Thyroid gland (tissue), 4 donors: ENCODE results near the gene PTGFRN. TPM values are rescaled to one million over a fixed set of nuclear protein-coding genes. Genes with fewer than 3 reads are reported as not detected.

Source experiments
- DNase-seq, 2 donors: peaks; one replicate each; pipeline ENCODE4 v3.0.0-alpha.2; 2019
- H3K27ac ChIP-seq, 3 donors: fragments of 200-600 bp; sonication (generic); 1 replicate in 2 of 3; 2 replicates in 1 of 3; pipeline ENCODE4 v1.5.1; 2016 to 2019; ENCODE audit warnings: mild to moderate bottlenecking in 1 of 3, moderate library complexity in 1 of 3
- H3K27me3 ChIP-seq: fragments of 200-600 bp; sonication (generic); one replicate; pipeline ENCODE4 v1.5.1; 2019
- H3K36me3 ChIP-seq, 2 donors: fragments of 200-600 bp; sonication (generic); one replicate each; pipeline ENCODE4 v1.5.1; 2016 to 2019
- H3K4me1 ChIP-seq, 2 donors: fragments of 200-600 bp; sonication (generic); one replicate each; pipeline ENCODE4 v1.5.1; 2017 to 2019
- H3K4me3 ChIP-seq, 3 donors: fragments of 200-600 bp; sonication (generic); replicated peaks in 1 of 3; 1 replicate in 2 of 3; 2 replicates in 1 of 3; pipeline ENCODE4 v1.5.1; 2016; ENCODE audit warnings: mild to moderate bottlenecking in 1 of 3
- H3K9me3 ChIP-seq: fragments of 200-600 bp; sonication (generic); one replicate; pipeline ENCODE4 v1.5.1; 2017
- CTCF ChIP-seq, 6 experiments: fragments of 200-600 bp in 3 of 6; fragments of 450-650 bp in 3 of 6; sonication (generic) in 3 of 6; IDR thresholded peaks; one replicate each; pipeline ENCODE4 v1.5.1; 2016 to 2019; ENCODE audit warnings: antibody characterized with exemption in 6 of 6, mild to moderate bottlenecking in 2 of 6, inconsistent platforms in 1 of 6, moderate library complexity in 1 of 6
- POLR2A ChIP-seq, 2 donors: fragments of 450-650 bp; IDR thresholded peaks; one replicate each; pipeline ENCODE4 v1.6.1; 2017; ENCODE audit warnings: antibody characterized with exemption in 2 of 2, mild to moderate bottlenecking in 2 of 2, moderate library complexity in 1 of 2
- WGBS, 2 donors: methylation state at CpG; one replicate each; pipeline ENCODE4 v1.1.5; 2017; 5-methylcytosine and 5-hydroxymethylcytosine counted together
- intact Hi-C: fragments of 100-400 bp; cut with DNase I; formaldehyde crosslinking; loops from one replicate; pipeline ENCODE4 v1.15.1; 2023
- total RNA-seq, 4 donors: library from RNA; depleted of rRNA; stranded (reverse); fragments of >200 nt; gene quantifications; one replicate each; pipeline ENCODE4 v1.2.3, GENCODE V29; 2016

Gene PTGFRN
- total RNA-seq, 4 donors from 2014 or later = 18.7 to 38.7 (median 27.6) TPM

- no peak for TF ChIP-seq POLR2A (IDR thresholded peaks at IDR 0.05)
- TF ChIP-seq CTCF (IDR thresholded peaks at IDR 0.05) = no peak
- intact Hi-C loops = no loop called here
- Histone ChIP-seq H3K9me3 (no peaks in the 10 kb centered on the region), H3K27ac (no peak overlapping the region), H3K4me3 (no peak overlapping the region), H3K27me3 (no peaks in the 10 kb centered on the region), H3K4me1 (peaks cover 20 to 25% of the 10 kb centered on the region in 2 donors), H3K36me3 (no peaks in the 10 kb centered on the region)
- DNase-seq = no peak
- WGBS, 2 donors = 87 to 92% methylated on average over 3 of the region's 3 CpGs
Measured at GRCh38 chr1:116954440-116954839, 44.7 kb downstream of the PTGFRN start.

- peaks cover 5 to 9% of the 10 kb centered on the region in 2 donors for H3K4me1 ChIP-seq
- DNase-seq = peak; percentile 43 to 51
- 61 to 67% methylated on average over 7 of the region's 7 CpGs for WGBS, 2 donors
- peaks cover 0 to 2% of the 10 kb centered on the region in 2 donors for H3K36me3 ChIP-seq
- no peak for TF ChIP-seq CTCF (IDR thresholded peaks at IDR 0.05)
- no peak for TF ChIP-seq POLR2A (IDR thresholded peaks at IDR 0.05)
- intact Hi-C loops = no loop called here
- H3K4me3 ChIP-seq = no peak overlapping the region
- no peaks in the 10 kb centered on the region for H3K27me3 ChIP-seq
- H3K27ac ChIP-seq = no peak overlapping the region
- H3K9me3 ChIP-seq = no peaks in the 10 kb centered on the region
Measured at GRCh38 chr1:116956378-116956777, 46.7 kb downstream of the PTGFRN start.

DNA sequence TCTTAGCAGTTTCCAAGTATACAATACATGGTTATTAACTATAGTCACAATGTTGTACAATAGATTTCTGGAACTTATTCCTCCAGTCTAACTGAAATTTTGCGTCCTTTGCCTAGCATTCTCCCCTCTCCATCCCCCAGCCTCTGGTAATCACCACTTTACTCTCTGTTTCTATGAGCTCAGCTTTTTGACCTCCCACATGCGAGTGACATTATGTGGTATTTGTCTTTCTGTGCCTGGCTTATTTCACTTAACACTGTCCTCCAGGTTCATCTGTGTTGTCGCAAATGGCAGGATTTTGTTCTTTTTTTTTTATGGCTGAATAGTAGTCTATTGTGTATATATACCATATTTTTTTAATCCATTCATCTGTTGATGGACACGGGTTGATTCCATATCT, 47.9 kb downstream of the PTGFRN start:
- Histone ChIP-seq H3K36me3 (peaks cover 0 to 8% of the 10 kb centered on the region in 2 donors), H3K27me3 (no peaks in the 10 kb centered on the region), H3K4me1 (peaks cover 0 to 5% of the 10 kb centered on the region in 2 donors), H3K9me3 (no peaks in the 10 kb centered on the region), H3K27ac (no peak overlapping the region), H3K4me3 (no peak overlapping the region)
- DNase-seq = no peak
- TF ChIP-seq CTCF (IDR thresholded peaks at IDR 0.05) (no peak), POLR2A (IDR thresholded peaks at IDR 0.05) (no peak)
- 91 to 97% methylated on average over 4 of the region's 4 CpGs for WGBS, 2 donors
- intact Hi-C loops = no loop called here

GRCh38 chr1:116958110-116958509, 48.4 kb downstream of the PTGFRN start:
- Histone ChIP-seq H3K27ac (no peak overlapping the region), H3K36me3 (peaks cover 0 to 8% of the 10 kb centered on the region in 2 donors), H3K9me3 (no peaks in the 10 kb centered on the region), H3K4me1 (peaks cover 0 to 5% of the 10 kb centered on the region in 2 donors), H3K27me3 (no peaks in the 10 kb centered on the region), H3K4me3 (no peak overlapping the region)
- no peak for DNase-seq
- no peak for TF ChIP-seq POLR2A (IDR thresholded peaks at IDR 0.05)
- no peak for TF ChIP-seq CTCF (IDR thresholded peaks at IDR 0.05)
- intact Hi-C loops = no loop called here
- 92 to 94% methylated on average over 3 to 4 of the region's 4 CpGs for WGBS, 2 donors

GRCh38 chr1:116958977-116959376, 49.3 kb downstream of the PTGFRN start:
- Histone ChIP-seq H3K4me3 (no peak overlapping the region), H3K9me3 (no peaks in the 10 kb centered on the region), H3K27me3 (no peaks in the 10 kb centered on the region), H3K4me1 (peaks cover 0 to 5% of the 10 kb centered on the region in 2 donors), H3K27ac (no peak overlapping the region), H3K36me3 (peaks cover 0 to 8% of the 10 kb centered on the region in 2 donors)
- TF ChIP-seq CTCF (IDR thresholded peaks at IDR 0.05) (no peak), POLR2A (IDR thresholded peaks at IDR 0.05) (no peak)
- DNase-seq = no peak
- intact Hi-C loops = no loop called here
- 92 to 95% methylated on average over 2 of the region's 2 CpGs for WGBS, 2 donors
